ENCODE measurements around the gene PPP2R5C. TPM values are rescaled to one million over a fixed set of nuclear protein-coding genes. Genes with fewer than 3 reads are reported as not detected.

PPP2R5C gene
- total RNA-seq, 1 experiment from 2014 or later: 80.3 TPM

GRCh38 chr14:101767618-101768362 is 6.3 kb downstream of the PPP2R5C start:
- Histone ChIP-seq H3K36me3 (ENCODE audit: control insufficient read depth, insufficient read depth, low read length) (no peaks in the 10 kb centered on the region), H3K9me3 (ENCODE audit: control insufficient read depth, insufficient read depth, low read depth, low read length) (no peaks in the 10 kb centered on the region), H3K27ac (ENCODE audit: low read length) (no peak overlapping the region), H3K27me3 (ENCODE audit: control insufficient read depth, insufficient read depth, low read length) (no peaks in the 10 kb centered on the region), H3K4me3 (ENCODE audit: low read depth in 2 of 2, low read length in 2 of 2) (no peak overlapping the region), H3K4me1 (ENCODE audit: control insufficient read depth, insufficient read depth, low read length) (no peaks in the 10 kb centered on the region; the same call in 1 of the 2 replicates)
- POLR2A ChIA-PET: interaction anchor here (0.6 kb wide), 1 partner anchor 645 kb away, joined by 3 read pairs; no protein-coding TSS in a partner anchor
- DNase-seq (ENCODE audit: low read depth, low spot score) (no peak), ATAC-seq (no peak)
- no peak for TF ChIP-seq REST (IDR thresholded peaks at IDR 0.05; ENCODE audit: insufficient read depth in 1 of 2, low read depth in 2 of 2, low read length in 1 of 2)
- TF ChIP-seq TCF7L2 (IDR thresholded peaks at IDR 0.05; ENCODE audit: low read depth, low read length): no peak
- TF ChIP-seq CTCF (IDR thresholded peaks at IDR 0.05): no peak
- no peak for TF ChIP-seq SIN3A (IDR thresholded peaks at IDR 0.05; ENCODE audit: borderline replicate concordance, insufficient read depth, low read depth, low read length)
- TF ChIP-seq POLR2AphosphoS5 (IDR thresholded peaks at IDR 0.05; ENCODE audit: low read depth, low read length): no peak
- CTCF ChIA-PET: no interaction called here
- in situ Hi-C loops (cut with HindIII; ENCODE audit: low pct_unique_long_range_greater_than_20kb, low sequenced_read_pairs) (no loop called here), intact Hi-C loops (cut with micrococcal nuclease; ENCODE audit: unreplicated experiment) (no loop called here)
- no TSS peak for BruUV-seq (replicated peaks)

- TF ChIP-seq REST (IDR thresholded peaks at IDR 0.05; ENCODE audit: insufficient read depth in 1 of 2, low read depth in 2 of 2, low read length in 1 of 2) (no peak), CTCF (IDR thresholded peaks at IDR 0.05) (no peak), POLR2AphosphoS5 (IDR thresholded peaks at IDR 0.05; ENCODE audit: low read depth, low read length) (no peak), TCF7L2 (IDR thresholded peaks at IDR 0.05; ENCODE audit: low read depth, low read length) (no peak), SIN3A (IDR thresholded peaks at IDR 0.05; ENCODE audit: borderline replicate concordance, insufficient read depth, low read depth, low read length) (no peak)
- intact Hi-C loops (cut with micrococcal nuclease; ENCODE audit: unreplicated experiment): loop anchor here (10.0 kb wide), 1 partner anchor 165 kb away; no protein-coding TSS in a partner anchor
- H3K4me1 ChIP-seq (ENCODE audit: control insufficient read depth, insufficient read depth, low read length): no peaks in the 10 kb centered on the region
- no peaks in the 10 kb centered on the region for H3K9me3 ChIP-seq (ENCODE audit: control insufficient read depth, insufficient read depth, low read depth, low read length)
- DNase-seq (ENCODE audit: low read depth, low spot score) (no peak), ATAC-seq (no peak)
- H3K4me3 ChIP-seq (ENCODE audit: low read depth in 2 of 2, low read length in 2 of 2): no peak overlapping the region
- ChIA-PET CTCF (interaction anchor here (0.7 kb wide), 1 partner anchor 63 kb away, joined by 3 read pairs; no protein-coding TSS in a partner anchor), POLR2A (no interaction called here)
- BruUV-seq (replicated peaks): no TSS peak
- in situ Hi-C loops (cut with HindIII; ENCODE audit: low pct_unique_long_range_greater_than_20kb, low sequenced_read_pairs): no loop called here
- no peaks in the 10 kb centered on the region for H3K36me3 ChIP-seq (ENCODE audit: control insufficient read depth, insufficient read depth, low read length)
- H3K27me3 ChIP-seq (ENCODE audit: control insufficient read depth, insufficient read depth, low read length): no peaks in the 10 kb centered on the region
- H3K27ac ChIP-seq (ENCODE audit: low read length): no peak overlapping the region
Measured at GRCh38 chr14:101770183-101770582, 8.7 kb downstream of the PPP2R5C start.
